Astrocyte (in vitro differentiated cells and primary cell): ENCODE measurements around the gene CLASP1. TPM values are rescaled to one million over a fixed set of nuclear protein-coding genes. Genes with fewer than 3 reads are reported as not detected.

Source experiments
- DNase-seq: peaks from one replicate; pipeline ENCODE4 v3.0.0-alpha.2; 2010; ENCODE audit warnings: low read depth
- FAIRE-seq: peaks from 2 replicates; lab custom pipeline; 2011; peaks lifted over from hg19 to GRCh38; lab: Jason Lieb, UNC
- H2AFZ ChIP-seq: 2 replicates; pipeline ENCODE4 v1.6.0; 2012; ENCODE audit warnings: low read depth, low read length, inconsistent platforms
- H3K27ac ChIP-seq: 2 replicates; pipeline ENCODE4 v1.5.1; 2011; ENCODE audit warnings: low read depth, low read length, inconsistent platforms
- H3K27me3 ChIP-seq: 2 replicates; pipeline ENCODE4 v1.6.0; 2011; ENCODE audit warnings: low read length, inconsistent platforms; ENCODE audit not compliant: insufficient read depth
- H3K36me3 ChIP-seq: 2 replicates; pipeline ENCODE4 v1.5.1; 2011; ENCODE audit warnings: low read length, inconsistent platforms; ENCODE audit not compliant: insufficient read depth
- H3K4me1 ChIP-seq: 2 replicates; pipeline ENCODE4 v1.5.1; 2011; ENCODE audit warnings: low read length, inconsistent platforms; ENCODE audit not compliant: insufficient read depth
- H3K4me2 ChIP-seq: 2 replicates; pipeline ENCODE4 v1.6.0; 2012; ENCODE audit warnings: low read length, inconsistent platforms
- H3K4me3 ChIP-seq: 2 replicates; pipeline ENCODE4 v1.5.1; 2011; ENCODE audit warnings: low read depth, mild to moderate bottlenecking, low read length, inconsistent platforms; ENCODE audit not compliant: insufficient read depth
- H3K79me2 ChIP-seq: 2 replicates; pipeline ENCODE4 v1.6.0; 2012; ENCODE audit warnings: mild to moderate bottlenecking, low read length, inconsistent platforms; ENCODE audit not compliant: insufficient read depth
- H3K9ac ChIP-seq: 2 replicates; pipeline ENCODE4 v1.6.0; 2012; ENCODE audit warnings: mild to moderate bottlenecking, low read length, inconsistent platforms
- H3K9me3 ChIP-seq: 2 replicates; pipeline ENCODE4 v1.5.1; 2012; ENCODE audit warnings: low read depth, mild to moderate bottlenecking, low read length, inconsistent platforms; ENCODE audit not compliant: insufficient read depth
- H4K20me1 ChIP-seq: 2 replicates; pipeline ENCODE4 v1.6.0; 2012; ENCODE audit warnings: low read length, inconsistent platforms; ENCODE audit not compliant: insufficient read depth
- H3K27ac Mint-ChIP-seq: one replicate; pipeline ENCODE4 v1.8.0; 2021; ENCODE audit warnings: mild to moderate bottlenecking, mixed read lengths; ENCODE audit not compliant: unreplicated experiment
- H3K27me3 Mint-ChIP-seq: one replicate; pipeline ENCODE4 v1.8.0; 2021; ENCODE audit warnings: low read depth, mixed read lengths; ENCODE audit not compliant: unreplicated experiment
- H3K36me3 Mint-ChIP-seq: one replicate; pipeline ENCODE4 v1.8.0; 2021; ENCODE audit warnings: low read depth, mixed read lengths; ENCODE audit not compliant: unreplicated experiment
- H3K4me1 Mint-ChIP-seq: one replicate; pipeline ENCODE4 v1.8.0; 2021; ENCODE audit warnings: low read depth, mixed read lengths; ENCODE audit not compliant: unreplicated experiment
- H3K4me3 Mint-ChIP-seq: one replicate; pipeline ENCODE4 v1.8.0; 2021; ENCODE audit warnings: mild to moderate bottlenecking, moderate library complexity, mixed read lengths; ENCODE audit not compliant: unreplicated experiment
- H3K9me3 Mint-ChIP-seq: one replicate; pipeline ENCODE4 v1.8.0; 2021; ENCODE audit warnings: mild to moderate bottlenecking, mixed read lengths; ENCODE audit not compliant: unreplicated experiment
- CTCF ChIP-seq: IDR thresholded peaks from 2 replicates; pipeline ENCODE4 v1.5.1; 2011; ENCODE audit warnings: low read depth, mild to moderate bottlenecking, inconsistent platforms, low read length, moderate library complexity; ENCODE audit not compliant: insufficient read depth
- EZH2 ChIP-seq: IDR thresholded peaks from 2 replicates; pipeline ENCODE4 v1.6.1; 2012; ENCODE audit warnings: mild to moderate bottlenecking, low read length, inconsistent platforms; ENCODE audit not compliant: insufficient read depth
- total RNA-seq: library from RNA; stranded (reverse); gene quantifications from 2 replicates; pipeline ENCODE4 v1.2.1, GENCODE V29; 2021

The CLASP1 gene
- total RNA-seq, 1 donor from 2014 or later, result 56.7 TPM

GRCh38 chr2:121335294-121336290 lies 313.7 kb downstream of the CLASP1 start:
- Histone ChIP-seq H3K9ac (no peak overlapping the region), H3K4me3 (no peak overlapping the region), H3K9me3 (no peaks in the 10 kb centered on the region), H3K27ac (no peak overlapping the region), H3K27me3 (no peaks in the 10 kb centered on the region), H3K4me2 (no peak overlapping the region), H3K4me1 (no peaks in the 10 kb centered on the region), H3K79me2 (no peaks in the 10 kb centered on the region), H2AFZ (no peak overlapping the region), H4K20me1 (peaks cover 6% of the 10 kb centered on the region), H3K36me3 (peaks cover 7% of the 10 kb centered on the region)
- Mint-ChIP-seq H3K9me3 (peaks cover 1% of the 10 kb centered on the region), H3K27me3 (peaks cover 2% of the 10 kb centered on the region), H3K4me3 (no peak overlapping the region), H3K36me3 (peaks cover 2% of the 10 kb centered on the region), H3K27ac (peak overlapping the region; percentile 38), H3K4me1 (peaks cover 5% of the 10 kb centered on the region)
- DNase-seq (no peak), FAIRE-seq (no peak)
- TF ChIP-seq EZH2 (no peak), CTCF (no peak)

GRCh38 chr2:121334581-121335293 lies 314.5 kb downstream of the CLASP1 start:
- Mint-ChIP-seq H3K4me3 (no peak overlapping the region), H3K27ac (no peak overlapping the region), H3K4me1 (peaks cover 5% of the 10 kb centered on the region), H3K27me3 (peaks cover 2% of the 10 kb centered on the region), H3K36me3 (no peaks in the 10 kb centered on the region), H3K9me3 (peaks cover 1% of the 10 kb centered on the region)
- no peak overlapping the region for H3K4me3 ChIP-seq
- no peaks in the 10 kb centered on the region for H3K27me3 ChIP-seq
- FAIRE-seq (no peak), DNase-seq (no peak)
- H3K9me3 ChIP-seq, result no peaks in the 10 kb centered on the region
- H3K9ac ChIP-seq, result no peak overlapping the region
- peaks cover 6% of the 10 kb centered on the region for H3K36me3 ChIP-seq
- no peaks in the 10 kb centered on the region for H3K79me2 ChIP-seq
- no peak overlapping the region for H3K4me2 ChIP-seq
- H2AFZ ChIP-seq, result no peak overlapping the region
- peaks cover 6% of the 10 kb centered on the region for H4K20me1 ChIP-seq
- H3K27ac ChIP-seq, result no peak overlapping the region
- no peaks in the 10 kb centered on the region for H3K4me1 ChIP-seq
- TF ChIP-seq CTCF, result no peak
- no peak for TF ChIP-seq EZH2
